GM13977 (cell line): Measurements from ENCODE around the gene POLR2F.
"Not testable (repeated sequence)": the region's sequence is repeated elsewhere in the genome, so short reads cannot be mapped to it uniquely, and the experiment has no call there.

Experiments used
- DNase-seq: peaks from one replicate; pipeline ENCODE4 v3.0.0; 2012; ENCODE audit warnings: low spot score
- CTCF ChIP-seq: IDR thresholded peaks from 2 replicates; pipeline ENCODE4 v1.5.1; 2012; ENCODE audit warnings: mild to moderate bottlenecking, control low read depth; ENCODE audit not compliant: insufficient read depth; ENCODE audit errors: extremely low read depth, missing control alignments
- in situ Hi-C: fragments of 300-500 bp; cut with MboI; formaldehyde crosslinking; loops from one replicate; pipeline ENCODE4 v1.12.0; 2022; ENCODE audit warnings: low sequenced_read_pairs, low pct_unique_long_range_greater_than_20kb, mixed read lengths, inconsistent platforms; ENCODE audit not compliant: unreplicated experiment

POLR2F gene

GRCh38 chr22:37953062-37953436 is 450 bp upstream of the POLR2F start:
- in situ Hi-C loops = no loop called here
- no peak for TF ChIP-seq CTCF
- DNase-seq = no peak

GRCh38 chr22:37954686-37955085 is 1.2 kb downstream of the POLR2F start:
- in situ Hi-C loops = no loop called here
- no peak for DNase-seq
- TF ChIP-seq CTCF = no peak

- in situ Hi-C loops = not testable (repeated sequence)
Observed at GRCh38 chr22:37955825-37956397, 2.4 kb downstream of the POLR2F start.

GRCh38 chr22:37957232-37957631 is 3.7 kb downstream of the POLR2F start:
- no peak for TF ChIP-seq CTCF
- in situ Hi-C loops = no loop called here
- no peak for DNase-seq

More at GRCh38 chr22:37955825-37956397, 2.4 kb downstream of the POLR2F start:
- not testable (repeated sequence) for DNase-seq

GRCh38 chr22:37959231-37959825 is 5.8 kb downstream of the POLR2F start:
- no peak for DNase-seq
- TF ChIP-seq CTCF = no peak
- in situ Hi-C loops = no loop called here

- in situ Hi-C loops = no loop called here
- DNase-seq = no peak
- TF ChIP-seq CTCF = no peak
Observed at GRCh38 chr22:37961062-37961461, 7.6 kb downstream of the POLR2F start.

- DNase-seq = no peak
- in situ Hi-C loops = no loop called here
- TF ChIP-seq CTCF = no peak
Observed at GRCh38 chr22:37965940-37966664, 12.6 kb downstream of the POLR2F start.
